IPS DF 6.9 (cell line): Measurements from ENCODE around the gene TMEM272.

Source experiments
- DNase-seq: peaks from one replicate; pipeline ENCODE4 v3.0.0-alpha.2; 2013; ENCODE audit warnings: low read depth, low spot score
- H3K27ac ChIP-seq: one replicate; pipeline ENCODE4 v1.5.1; 2013; ENCODE audit warnings: low read length, control low read depth
- H3K27me3 ChIP-seq: 2 replicates; pipeline ENCODE4 v1.6.1; 2013; ENCODE audit warnings: mild to moderate bottlenecking, low read length; ENCODE audit not compliant: control insufficient read depth, insufficient read depth
- H3K36me3 ChIP-seq: 2 replicates; pipeline ENCODE4 v1.6.1; 2013; ENCODE audit warnings: low read length; ENCODE audit not compliant: control insufficient read depth, insufficient read depth
- H3K4me1 ChIP-seq: 2 replicates; pipeline ENCODE4 v1.6.1; 2013; ENCODE audit warnings: low read length; ENCODE audit not compliant: control insufficient read depth, insufficient read depth
- H3K4me3 ChIP-seq: 2 replicates; pipeline ENCODE4 v1.5.1; 2013; ENCODE audit warnings: mild to moderate bottlenecking, low read length
- H3K9me3 ChIP-seq: 2 replicates; pipeline ENCODE4 v1.6.1; 2013; ENCODE audit warnings: low read length, inconsistent platforms; ENCODE audit not compliant: control insufficient read depth, insufficient read depth
- WGBS: extraction: QIAGEN DNeasy Blood & Tissue Kit; methylation state at CpG from one replicate; pipeline ENCODE4 v1.1.7; 2013; ENCODE audit warnings: mixed read lengths, missing lambda C conversion rate; ENCODE audit not compliant: insufficient read length, insufficient coverage; 5-methylcytosine and 5-hydroxymethylcytosine counted together

TMEM272 gene

DNA sequence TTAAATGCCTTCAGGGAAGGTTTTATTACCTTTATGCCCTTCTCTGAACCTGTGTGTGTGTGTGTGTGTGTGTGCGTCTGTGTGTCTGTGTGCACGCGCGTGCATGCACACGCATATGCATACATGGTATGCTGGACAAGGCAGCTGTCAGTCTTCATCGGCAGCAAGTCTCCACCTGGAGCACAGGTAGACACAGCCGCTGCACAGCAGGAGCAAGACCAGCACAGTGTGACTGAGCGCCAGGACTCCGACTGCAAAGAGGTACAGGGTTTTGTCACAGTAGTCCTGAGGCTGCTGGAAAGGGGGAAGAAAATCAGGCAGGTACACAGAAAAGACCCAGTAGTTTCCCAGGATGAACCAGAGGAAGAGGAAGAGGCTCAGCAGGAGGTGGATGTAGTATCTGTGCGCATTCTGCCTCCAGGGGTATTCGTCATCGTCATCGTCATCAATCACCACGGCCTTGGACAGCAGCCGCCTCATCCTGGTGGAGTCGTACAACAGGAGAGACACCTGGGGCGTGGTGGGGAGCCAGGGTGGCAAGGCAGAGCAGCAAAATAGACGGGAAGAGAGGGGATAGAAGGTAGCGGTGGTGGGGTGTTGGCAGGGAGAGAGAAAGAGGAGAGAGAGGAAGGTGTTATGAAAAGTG lies 28.2 kb downstream of the TMEM272 start:
- no peak for DNase-seq
- Histone ChIP-seq H3K27ac (no peak overlapping the region), H3K27me3 (no peaks in the 10 kb centered on the region), H3K4me3 (no peak overlapping the region; the same call in 1 of the 2 replicates), H3K9me3 (no peaks in the 10 kb centered on the region), H3K36me3 (no peaks in the 10 kb centered on the region), H3K4me1 (peaks cover 8% of the 10 kb centered on the region)
- WGBS, result 100% methylated on average over 1 of the region's 19 CpGs

GRCh38 chr13:51815848-51816247 lies 29.1 kb downstream of the TMEM272 start:
- no peaks in the 10 kb centered on the region for H3K27me3 ChIP-seq
- no peak overlapping the region for H3K27ac ChIP-seq
- H3K4me1 ChIP-seq, result peaks cover 9% of the 10 kb centered on the region
- no peaks in the 10 kb centered on the region for H3K36me3 ChIP-seq
- DNase-seq, result no peak
- no peaks in the 10 kb centered on the region for H3K9me3 ChIP-seq
- WGBS, result no CpG with 5 or more reads among the region's 11 CpGs
- no peak overlapping the region; the same call in 1 of the 2 replicates for H3K4me3 ChIP-seq

DNA sequence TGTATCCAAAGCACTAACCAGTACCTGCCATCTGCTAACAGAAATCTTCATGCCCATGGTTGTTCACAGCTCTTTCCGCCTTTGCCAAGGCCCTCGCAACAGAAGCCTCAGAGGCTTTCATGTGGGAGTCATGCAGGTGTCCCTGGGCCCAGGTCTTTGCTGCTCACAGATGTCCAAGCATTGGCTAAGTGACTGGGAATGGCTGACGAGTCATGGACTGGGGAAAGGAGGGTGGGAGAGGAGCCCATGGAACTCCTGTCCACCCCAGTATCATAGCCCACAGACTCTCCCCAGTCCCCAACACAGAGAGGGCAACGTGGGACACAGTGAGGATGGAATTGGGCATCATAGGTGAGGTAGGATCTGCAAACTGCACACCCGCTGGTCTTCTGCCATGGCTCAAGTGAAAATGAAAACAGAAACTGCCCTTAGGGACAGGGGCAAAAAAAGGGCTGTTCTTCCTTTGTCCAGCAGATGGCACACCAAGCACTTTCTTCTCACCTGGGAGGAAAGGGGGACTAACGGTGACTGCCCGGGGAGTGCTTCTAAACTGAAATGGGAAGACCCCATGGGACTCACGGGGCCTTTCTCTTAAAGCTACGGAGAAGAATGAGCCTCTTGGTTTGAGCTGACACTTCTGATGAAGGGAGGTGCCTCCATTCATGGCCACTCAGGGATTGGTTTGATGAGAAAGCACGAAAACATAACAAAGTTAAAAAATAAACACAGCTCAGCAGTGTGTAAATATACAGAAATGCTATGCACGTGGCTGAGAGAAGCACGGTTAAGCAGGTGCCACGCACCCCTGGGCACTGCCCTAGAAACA lies 29.9 kb downstream of the TMEM272 start:
- no peak overlapping the region for H3K27ac ChIP-seq
- no CpG with 5 or more reads among the region's 13 CpGs for WGBS

DNA sequence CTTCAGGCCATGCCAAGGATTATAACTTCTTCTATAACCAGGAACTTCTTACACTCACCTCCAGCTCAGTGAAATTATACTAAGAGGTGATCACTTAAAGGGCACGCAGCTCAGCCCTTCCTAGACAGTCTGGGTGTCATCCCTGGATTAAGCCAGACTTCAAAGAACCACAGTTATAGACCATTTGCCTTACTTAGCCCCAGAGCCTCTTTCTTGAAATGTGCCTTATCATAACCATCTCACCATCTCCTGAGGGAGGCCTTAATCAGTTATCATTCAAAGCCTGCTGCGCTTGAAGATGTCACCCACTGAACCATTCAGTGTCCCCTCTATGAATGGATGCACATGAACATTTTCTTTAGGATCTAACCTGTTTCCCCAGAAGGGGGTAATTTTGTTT lies 30.9 kb downstream of the TMEM272 start:
- Histone ChIP-seq H3K27ac (no peak overlapping the region), H3K36me3 (no peaks in the 10 kb centered on the region), H3K4me3 (no peak overlapping the region), H3K27me3 (no peaks in the 10 kb centered on the region), H3K9me3 (no peaks in the 10 kb centered on the region), H3K4me1 (peaks cover 6% of the 10 kb centered on the region)
- no peak for DNase-seq
- no CpG with 5 or more reads among the region's 2 CpGs for WGBS

More for the DNA sequence above, 29.9 kb downstream of the TMEM272 start:
- no peaks in the 10 kb centered on the region for H3K9me3 ChIP-seq
- H3K4me1 ChIP-seq, result peaks cover 10% of the 10 kb centered on the region
- no peaks in the 10 kb centered on the region for H3K27me3 ChIP-seq
- DNase-seq, result no peak
- H3K36me3 ChIP-seq, result no peaks in the 10 kb centered on the region
- H3K4me3 ChIP-seq, result no peak overlapping the region

- Histone ChIP-seq H3K36me3 (no peaks in the 10 kb centered on the region), H3K4me1 (peaks cover 5% of the 10 kb centered on the region), H3K27me3 (no peaks in the 10 kb centered on the region), H3K27ac (no peak overlapping the region), H3K9me3 (no peaks in the 10 kb centered on the region), H3K4me3 (no peak overlapping the region)
- no peak for DNase-seq
- WGBS, result no CpG with 5 or more reads among the region's 4 CpGs
Observed at GRCh38 chr13:51811920-51812451, 33.0 kb downstream of the TMEM272 start.

GRCh38 chr13:51811046-51811445 lies 33.9 kb downstream of the TMEM272 start:
- no CpG with 5 or more reads among the region's 12 CpGs for WGBS
- Histone ChIP-seq H3K36me3 (no peaks in the 10 kb centered on the region), H3K9me3 (no peaks in the 10 kb centered on the region), H3K27ac (no peak overlapping the region), H3K4me1 (0 out of 2 replicates have a peak, but pooled peaks cover 2% of the 10 kb centered on the region), H3K4me3 (no peak overlapping the region), H3K27me3 (no peaks in the 10 kb centered on the region)
- no peak for DNase-seq

DNA sequence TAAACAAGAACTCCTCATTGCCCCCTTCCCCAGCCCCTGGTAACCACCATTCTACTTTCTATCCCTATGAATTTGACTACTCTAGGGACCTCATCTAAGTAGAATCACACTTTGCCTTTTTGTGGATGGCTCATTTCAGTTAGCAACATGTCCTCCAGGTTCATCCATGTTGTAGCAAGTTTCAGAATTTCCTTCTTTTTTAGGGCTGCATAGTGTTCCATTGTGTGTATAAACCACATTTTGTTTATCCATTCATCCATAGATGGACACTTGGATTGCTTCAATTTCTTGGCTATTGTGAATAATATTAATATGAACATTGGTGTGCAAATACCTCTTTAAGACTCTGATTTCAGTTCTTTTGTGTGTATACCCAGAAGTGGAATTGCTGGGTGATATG lies 36.2 kb downstream of the TMEM272 start:
- no peaks in the 10 kb centered on the region for H3K27me3 ChIP-seq
- H3K36me3 ChIP-seq, result no peaks in the 10 kb centered on the region
- no peak overlapping the region for H3K4me3 ChIP-seq
- H3K9me3 ChIP-seq, result no peaks in the 10 kb centered on the region
- H3K27ac ChIP-seq, result no peak overlapping the region
- peaks cover 6% of the 10 kb centered on the region for H3K4me1 ChIP-seq
- no peak for DNase-seq

DNA sequence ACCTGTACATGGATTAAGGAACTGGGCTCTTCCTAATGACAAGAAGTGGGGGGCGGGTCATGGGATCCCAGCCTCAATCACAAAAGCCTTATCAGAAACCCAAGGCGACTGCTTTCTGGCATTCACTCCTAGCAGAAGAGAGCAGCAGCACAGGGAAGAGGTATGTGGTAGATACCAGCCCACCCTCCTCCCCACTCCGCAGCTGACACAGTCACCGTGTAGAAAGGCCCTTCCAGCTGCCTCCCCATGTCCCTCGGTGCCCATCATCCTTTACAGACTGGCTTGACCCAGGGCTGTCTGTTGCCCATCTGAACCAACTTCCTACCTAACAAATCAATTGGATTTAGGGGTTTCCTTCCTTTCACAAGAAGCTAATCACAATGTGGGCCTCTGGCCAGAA lies 37.9 kb downstream of the TMEM272 start:
- Histone ChIP-seq H3K9me3 (no peaks in the 10 kb centered on the region), H3K36me3 (no peaks in the 10 kb centered on the region), H3K27me3 (no peaks in the 10 kb centered on the region), H3K27ac (no peak overlapping the region), H3K4me3 (no peak overlapping the region), H3K4me1 (peaks cover 7% of the 10 kb centered on the region)
- DNase-seq, result no peak
- WGBS, result no CpG with 5 or more reads among the region's 5 CpGs

- Histone ChIP-seq H3K27ac (no peak overlapping the region), H3K9me3 (no peaks in the 10 kb centered on the region), H3K4me1 (peaks cover 7% of the 10 kb centered on the region), H3K27me3 (no peaks in the 10 kb centered on the region), H3K36me3 (no peaks in the 10 kb centered on the region), H3K4me3 (no peak overlapping the region)
- no peak for DNase-seq
- WGBS, result no CpG with 5 or more reads among the region's 2 CpGs
Observed at GRCh38 chr13:51806566-51806965, 38.4 kb downstream of the TMEM272 start.

DNA sequence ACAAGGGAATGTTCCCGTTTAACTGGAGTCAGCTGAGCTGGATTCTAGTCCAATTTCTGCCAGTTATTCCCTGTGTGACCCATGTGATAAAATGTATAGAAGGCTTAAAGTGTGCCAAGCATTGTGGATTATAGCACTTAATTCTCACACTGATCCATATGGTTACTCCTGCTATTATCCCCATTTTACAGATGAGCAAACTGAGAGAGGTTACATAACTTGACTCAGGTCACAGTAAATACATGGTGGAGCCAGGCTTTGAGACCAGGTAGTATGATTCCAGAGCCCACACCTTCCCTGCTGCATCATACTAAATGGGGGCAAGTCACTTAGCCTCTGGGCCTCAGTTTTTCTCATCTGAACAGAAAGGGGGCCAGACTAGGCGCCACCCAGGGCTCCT lies 39.1 kb downstream of the TMEM272 start:
- H3K9me3 ChIP-seq, result no peaks in the 10 kb centered on the region
- no peak overlapping the region for H3K27ac ChIP-seq
- no peak overlapping the region for H3K4me3 ChIP-seq
- H3K4me1 ChIP-seq, result peaks cover 6% of the 10 kb centered on the region
- DNase-seq, result no peak
- no peaks in the 10 kb centered on the region for H3K27me3 ChIP-seq
- H3K36me3 ChIP-seq, result no peaks in the 10 kb centered on the region
- no CpG with 5 or more reads among the region's 2 CpGs for WGBS
